Spleen (tissue), 7 donors: ENCODE data around the gene PBX1.

Source experiments
- POLR2A ChIP-seq, 3 donors: fragments of 450-650 bp; IDR thresholded peaks; one replicate each; pipeline ENCODE4 v1.5.1; 2017; ENCODE audit warnings: antibody characterized with exemption in 3 of 3, mild to moderate bottlenecking in 1 of 3
- POLR2AphosphoS5 ChIP-seq, 3 donors: sonication (generic); formaldehyde crosslinking; IDR thresholded peaks; one replicate each; pipeline ENCODE4 v1.5.1; 2017; ENCODE audit warnings: antibody characterized with exemption in 3 of 3
- TF ChIP-seq, protein P1 (sequence below), 11 experiments: fragments of 200-600 bp in 7 of 11; fragments of 450-650 bp in 4 of 11; sonication (generic) in 4 of 11; IDR thresholded peaks in 8 of 11; conservative IDR thresholded peaks in 3 of 11; 1 replicate in 7 of 11; 2 replicates in 4 of 11; pipeline versions ENCODE4 v1.4.0 to v1.8.0; 2016 to 2021; ENCODE audit warnings: antibody characterized with exemption in 11 of 11, inconsistent platforms in 4 of 11, mild to moderate bottlenecking in 1 of 11
- donor health status: DM: no; HTN: no; CAD: no; lungs with moderate emphysema.
- donor health status: DM: no; HTN: no; CAD: no.
- donor health status: DM: no; HTN: no; CAD: no.

DNA sequence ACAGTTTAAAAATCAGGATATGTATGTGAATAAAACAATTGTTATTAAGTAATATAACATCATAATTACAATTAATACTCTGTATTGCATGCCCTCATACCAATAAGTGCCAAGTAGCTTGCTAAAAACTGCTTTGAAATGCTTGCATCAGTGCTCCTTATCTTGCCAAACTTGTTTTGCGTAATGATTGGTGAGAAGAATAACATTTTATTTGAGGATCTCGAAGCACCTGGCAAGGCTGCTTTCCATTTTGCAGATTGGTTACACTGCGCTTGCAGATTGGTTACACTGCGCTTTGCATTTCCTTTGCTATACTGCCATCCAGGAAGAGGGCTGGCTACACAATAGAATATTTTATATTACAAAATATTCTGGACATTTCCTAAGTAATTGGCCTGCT is 1.7 kb upstream of the PBX1 start:
- TF ChIP-seq POLR2AphosphoS5 (IDR thresholded peaks at IDR 0.05) (no peak), POLR2A (IDR thresholded peaks at IDR 0.05) (no peak)
- TF ChIP-seq, protein P1, sequence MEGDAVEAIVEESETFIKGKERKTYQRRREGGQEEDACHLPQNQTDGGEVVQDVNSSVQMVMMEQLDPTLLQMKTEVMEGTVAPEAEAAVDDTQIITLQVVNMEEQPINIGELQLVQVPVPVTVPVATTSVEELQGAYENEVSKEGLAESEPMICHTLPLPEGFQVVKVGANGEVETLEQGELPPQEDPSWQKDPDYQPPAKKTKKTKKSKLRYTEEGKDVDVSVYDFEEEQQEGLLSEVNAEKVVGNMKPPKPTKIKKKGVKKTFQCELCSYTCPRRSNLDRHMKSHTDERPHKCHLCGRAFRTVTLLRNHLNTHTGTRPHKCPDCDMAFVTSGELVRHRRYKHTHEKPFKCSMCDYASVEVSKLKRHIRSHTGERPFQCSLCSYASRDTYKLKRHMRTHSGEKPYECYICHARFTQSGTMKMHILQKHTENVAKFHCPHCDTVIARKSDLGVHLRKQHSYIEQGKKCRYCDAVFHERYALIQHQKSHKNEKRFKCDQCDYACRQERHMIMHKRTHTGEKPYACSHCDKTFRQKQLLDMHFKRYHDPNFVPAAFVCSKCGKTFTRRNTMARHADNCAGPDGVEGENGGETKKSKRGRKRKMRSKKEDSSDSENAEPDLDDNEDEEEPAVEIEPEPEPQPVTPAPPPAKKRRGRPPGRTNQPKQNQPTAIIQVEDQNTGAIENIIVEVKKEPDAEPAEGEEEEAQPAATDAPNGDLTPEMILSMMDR (IDR thresholded peaks at IDR 0.05 in 8 of 11, conservative IDR thresholded peaks at IDR 0.05 in 3 of 11) = no peak
